Measurements from ENCODE around the gene CDC25A.

- TF ChIP-seq ATF2 (IDR thresholded peaks at IDR 0.05; ENCODE audit: low read length) (no peak), CTCF (IDR thresholded peaks at IDR 0.05; ENCODE audit: control extremely low read depth in 1 of 3, insufficient read depth in 1 of 3, low read depth in 1 of 3, low read length in 3 of 3) (no peak), EZH2 (IDR thresholded peaks at IDR 0.05; ENCODE audit: low read depth, low read length, severe bottlenecking) (no peak)
Observed at GRCh38 chr3:48199117-48199516, 10.9 kb upstream of the CDC25A start.

All from H1 (cell line).